HepG2 (cell line): ENCODE measurements around the gene SMARCD1. TPM values are rescaled to one million over a fixed set of nuclear protein-coding genes. Genes with fewer than 3 reads are reported as not detected.
A peak's percentile ranks its signal among the peaks of the same experiment; 100 is the strongest.

ENCODE experiments used
- ATAC-seq: fragments of 200-7000 bp; cut with Tn5 transposase; 3 replicates; pipeline ENCODE4 v1.9.1; 2020; ENCODE audit warnings: mild to moderate bottlenecking, moderate library complexity
- BruUV-seq: library from RNA; stranded (reverse); fragments of 400-500 nt; replicated peaks from 2 replicates; lab custom pipeline; 2021; lab: Mats Ljungman, UMichigan
- CTCF ChIA-PET: fragments of 300-600 bp; formaldehyde crosslinking; extraction: SDS; loops from one replicate; lab custom pipeline; 2021; ENCODE audit warnings: low total read pairs, inconsistent platforms, low intra/inter-chr PET ratio; lab: Yijun Ruan, JAX
- POLR2A ChIA-PET: fragments of 350-600 bp; sonication (Branson Sonifier 250); formaldehyde crosslinking; loops from one replicate; lab custom pipeline; 2020; ENCODE audit warnings: antibody characterized with exemption, inconsistent platforms; lab: Yijun Ruan, JAX
- DNase-seq: peaks from one replicate; pipeline ENCODE4 v3.0.0-alpha.2; 2015; ENCODE audit warnings: low spot score
- FAIRE-seq: peaks from 3 replicates; lab custom pipeline; 2011; peaks lifted over from hg19 to GRCh38; lab: Jason Lieb, UNC
- H2AFZ ChIP-seq: one replicate; pipeline ENCODE4 v1.6.1; 2011; ENCODE audit warnings: low read length, inconsistent platforms
- H3K27ac ChIP-seq: fragments of 300-600 bp; 3 replicates; pipeline ENCODE4 v1.8.0; 2011; ENCODE audit warnings: mixed run types, mild to moderate bottlenecking, mixed read lengths, low read length, inconsistent platforms; ENCODE audit not compliant: insufficient read depth; ENCODE audit errors: extremely low read length
- H3K27me3 ChIP-seq, 2 experiments: fragments of 200-600 bp in 1 of 2; 2 replicates in 1 of 2; 3 replicates in 1 of 2; pipeline versions ENCODE4 v1.6.0 to v1.8.0; 2011; ENCODE audit warnings: low read length in 2 of 2, mild to moderate bottlenecking in 2 of 2, moderate library complexity in 2 of 2, inconsistent platforms in 1 of 2; ENCODE audit not compliant: insufficient read depth in 2 of 2, control insufficient read depth in 1 of 2
- H3K36me3 ChIP-seq, 2 experiments: fragments of 200-600 bp in 1 of 2; replicated peaks in 1 of 2; 2 replicates in 1 of 2; 3 replicates in 1 of 2; pipeline versions ENCODE4 v1.5.1 to v1.8.0; 2011; ENCODE audit warnings: low read length in 2 of 2, inconsistent platforms in 1 of 2; ENCODE audit not compliant: insufficient read depth in 2 of 2, control insufficient read depth in 1 of 2
- H3K4me1 ChIP-seq: 2 replicates; pipeline ENCODE4 v1.5.1; 2012; ENCODE audit warnings: low read length, inconsistent platforms; ENCODE audit not compliant: insufficient read depth
- H3K4me2 ChIP-seq: 2 replicates; pipeline ENCODE4 v1.6.0; 2011; ENCODE audit warnings: low read depth, low read length, inconsistent platforms
- H3K4me3 ChIP-seq, 3 experiments: fragments of 200-600 bp in 1 of 3; sonication (generic), shearing (Covaris generic) in 1 of 3; replicated peaks in 1 of 3; 2 replicates each; pipeline ENCODE4 v1.5.1; 2011 to 2016; ENCODE audit warnings: low read length in 3 of 3, inconsistent platforms in 2 of 3, low read depth in 2 of 3, mild to moderate bottlenecking in 2 of 3, control low read depth in 1 of 3, mixed read lengths in 1 of 3; ENCODE audit not compliant: insufficient read depth in 1 of 3
- H3K79me2 ChIP-seq: one replicate; pipeline ENCODE4 v1.6.1; 2011; ENCODE audit warnings: low read length, inconsistent platforms; ENCODE audit not compliant: insufficient read depth
- H3K9ac ChIP-seq: 2 replicates; pipeline ENCODE4 v1.6.0; 2011; ENCODE audit warnings: mild to moderate bottlenecking, low read depth, low read length, inconsistent platforms; ENCODE audit not compliant: insufficient read depth
- H3K9me3 ChIP-seq: 2 replicates; pipeline ENCODE4 v1.5.1; 2012; ENCODE audit warnings: mild to moderate bottlenecking, low read length
- H4K20me1 ChIP-seq: 2 replicates; pipeline ENCODE4 v1.6.0; 2011; ENCODE audit warnings: inconsistent platforms, mild to moderate bottlenecking, low read length, moderate library complexity; ENCODE audit not compliant: insufficient read depth
- DBP ChIP-seq: sonication (generic); formaldehyde crosslinking; IDR thresholded peaks from 2 replicates; pipeline ENCODE4 v1.4.0; 2020; ENCODE audit warnings: missing genetic modification reagents; ENCODE audit errors: not compliant biosample characterization
- EED ChIP-seq: sonication (generic); formaldehyde crosslinking; IDR thresholded peaks from 2 replicates; pipeline ENCODE4 v1.5.0; 2020; ENCODE audit warnings: mild to moderate bottlenecking, missing genetic modification reagents
- GABPA ChIP-seq, 2 experiments: IDR thresholded peaks; 2 replicates each; pipeline ENCODE4 v1.6.1; 2011 to 2016; ENCODE audit warnings: low read depth in 2 of 2, low read length in 1 of 2, missing biosample characterization in 1 of 2, missing genetic modification characterization in 1 of 2
- KMT2B ChIP-seq: IDR thresholded peaks from 2 replicates; pipeline ENCODE4 v1.6.1; 2016; ENCODE audit warnings: missing genetic modification reagents, missing compliant biosample characterization
- MXD1 ChIP-seq: sonication (generic); formaldehyde crosslinking; IDR thresholded peaks from 2 replicates; pipeline ENCODE4 v1.4.0; 2020; ENCODE audit warnings: mild to moderate bottlenecking, missing genetic modification reagents
- MXD3 ChIP-seq: IDR thresholded peaks from 2 replicates; pipeline ENCODE4 v1.6.1; 2016; ENCODE audit warnings: mild to moderate bottlenecking, missing biosample characterization, missing genetic modification reagents
- ZBTB26 ChIP-seq: IDR thresholded peaks from 2 replicates; pipeline ENCODE4 v1.6.1; 2016; ENCODE audit warnings: missing compliant biosample characterization, missing genetic modification reagents, borderline replicate concordance
- ZBTB38 ChIP-seq: sonication (generic); formaldehyde crosslinking; IDR thresholded peaks from 2 replicates; pipeline ENCODE4 v1.5.1; 2020; ENCODE audit warnings: mild to moderate bottlenecking, missing genetic modification reagents
- ZFP36 ChIP-seq: fragments of 150-350 bp; IDR thresholded peaks from 2 replicates; pipeline ENCODE4 v1.6.1; 2018; ENCODE audit warnings: borderline replicate concordance, low read length, low read depth; ENCODE audit not compliant: partially characterized antibody
- ZFP82 ChIP-seq: sonication (generic); formaldehyde crosslinking; IDR thresholded peaks from 2 replicates; pipeline ENCODE4 v1.5.1; 2020; ENCODE audit warnings: mild to moderate bottlenecking, missing genetic modification reagents, borderline replicate concordance
- ZNF251 ChIP-seq: sonication (generic); formaldehyde crosslinking; IDR thresholded peaks from 2 replicates; pipeline ENCODE4 v1.9.0; 2021; ENCODE audit warnings: mild to moderate bottlenecking, missing genetic modification reagents
- ZNF510 ChIP-seq: sonication (generic); formaldehyde crosslinking; IDR thresholded peaks from 2 replicates; pipeline ENCODE4 v1.4.0; 2020; ENCODE audit warnings: low read depth, mild to moderate bottlenecking, missing genetic modification reagents
- ZNF652 ChIP-seq: IDR thresholded peaks from 2 replicates; pipeline ENCODE4 v1.6.1; 2016; ENCODE audit warnings: low read depth, borderline replicate concordance
- ZNF883 ChIP-seq: sonication (generic); formaldehyde crosslinking; IDR thresholded peaks from 2 replicates; pipeline ENCODE4 v1.5.1; 2020; ENCODE audit warnings: mild to moderate bottlenecking, missing genetic modification reagents; ENCODE audit errors: not compliant biosample characterization
- WGBS: methylation state at CpG from one replicate; pipeline ENCODE4 v1.1.6; 2017; ENCODE audit warnings: low lambda C conversion rate; 5-methylcytosine and 5-hydroxymethylcytosine counted together
- in situ Hi-C: cut with HindIII; loops from 2 replicates; pipeline ENCODE4 v1.10.0; 2017; ENCODE audit warnings: low pct_unique_long_range_greater_than_20kb; ENCODE audit not compliant: extremely low pct_ligation_motif_present
- intact Hi-C: fragments of 100-400 bp; cut with micrococcal nuclease; formaldehyde crosslinking; loops from one replicate; pipeline ENCODE4 v1.10.0; 2022; ENCODE audit not compliant: unreplicated experiment
- polyA plus RNA-seq, 8 experiments: library from polyadenylated mRNA; depleted of rRNA in 3 of 8; stranded (reverse) in 7 of 8; unstranded in 1 of 8; fragments of >200 nt; fragmentation: Illumina TruSeq in 4 of 8; extraction: Trizol in 4 of 8; gene quantifications; 2 replicates each; pipeline versions ENCODE4 v1.2.1 to v1.2.3, GENCODE V29; 2011 to 2016; ENCODE audit warnings: low read depth in 4 of 8, missing spikeins in 1 of 8, mixed read lengths in 1 of 8; ENCODE audit not compliant: insufficient read depth in 1 of 8
- total RNA-seq, 5 experiments: library from RNA; depleted of rRNA; stranded (reverse); fragments of >200 nt; fragmentation: Illumina TruSeq; extraction: Trizol; gene quantifications; 2 replicates each; pipeline ENCODE4 v1.2.3, GENCODE V29; 2016; ENCODE audit warnings: low read depth in 1 of 5
- TF ChIP-seq, protein P1 (sequence below): sonication (generic); formaldehyde crosslinking; conservative IDR thresholded peaks from 2 replicates; pipeline ENCODE4 v1.8.0; 2022; ENCODE audit warnings: missing genetic modification reagents

SMARCD1 gene
- total and polyA plus RNA-seq, 2 of the 13 experiments (the other 11 are each of a cell fraction or from before 2014, with no cell fraction given), result 51.7 to 54.6 TPM

DNA sequence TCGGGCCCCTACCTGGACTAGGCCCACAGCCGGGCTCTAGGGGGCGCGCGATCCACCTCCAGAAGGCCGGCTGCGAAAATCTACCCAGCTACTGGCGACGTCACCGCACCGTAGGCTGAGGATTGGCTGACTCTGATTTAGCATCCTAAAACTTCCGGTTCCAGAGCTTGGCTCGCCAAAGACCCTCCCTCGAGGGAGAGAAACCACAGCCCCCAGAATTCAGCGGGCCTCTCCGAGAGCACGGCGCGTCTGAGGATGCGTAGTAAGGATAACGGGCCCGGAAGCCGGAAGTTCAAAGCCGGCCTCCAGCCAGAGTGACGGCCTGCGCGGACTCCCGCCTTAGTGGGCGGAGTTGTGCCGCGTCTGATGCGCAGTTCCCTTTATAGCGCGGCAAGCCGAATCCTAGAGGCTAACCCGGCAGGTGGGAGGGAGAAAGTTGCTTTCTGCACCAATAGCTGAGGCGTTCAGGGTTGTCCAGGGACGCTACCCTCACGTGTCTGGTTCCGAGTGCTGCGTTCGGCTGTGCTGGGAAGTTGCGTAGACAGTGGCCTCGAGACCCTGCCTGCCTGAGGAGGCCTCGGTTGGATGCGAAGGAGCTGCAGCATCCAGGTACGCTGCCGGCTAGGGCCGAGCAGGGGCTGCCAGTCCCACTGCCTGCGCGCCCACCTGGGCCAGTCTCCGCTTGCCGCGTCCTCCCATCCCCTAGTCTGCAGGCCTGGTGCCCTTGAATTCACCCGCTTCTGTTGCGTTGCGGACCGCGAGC is 26.7 kb downstream of the SMARCD1 start, which contains the start of gene COX14 (continued):
- TF ChIP-seq KMT2B (CRISPR knock-in tag) (peak; percentile 76; the same call in 1 of the 2 replicates), GABPA (IDR thresholded peaks at IDR 0.05; ENCODE audit: low read depth, low read length) (no peak), GABPA (CRISPR knock-in tag; IDR thresholded peaks at IDR 0.05; ENCODE audit: low read depth) (peak; percentile 97), DBP (no peak), ZBTB26 (peak; percentile 10; the same call in 1 of the 2 replicates), ZFP36 (no peak)

DNA sequence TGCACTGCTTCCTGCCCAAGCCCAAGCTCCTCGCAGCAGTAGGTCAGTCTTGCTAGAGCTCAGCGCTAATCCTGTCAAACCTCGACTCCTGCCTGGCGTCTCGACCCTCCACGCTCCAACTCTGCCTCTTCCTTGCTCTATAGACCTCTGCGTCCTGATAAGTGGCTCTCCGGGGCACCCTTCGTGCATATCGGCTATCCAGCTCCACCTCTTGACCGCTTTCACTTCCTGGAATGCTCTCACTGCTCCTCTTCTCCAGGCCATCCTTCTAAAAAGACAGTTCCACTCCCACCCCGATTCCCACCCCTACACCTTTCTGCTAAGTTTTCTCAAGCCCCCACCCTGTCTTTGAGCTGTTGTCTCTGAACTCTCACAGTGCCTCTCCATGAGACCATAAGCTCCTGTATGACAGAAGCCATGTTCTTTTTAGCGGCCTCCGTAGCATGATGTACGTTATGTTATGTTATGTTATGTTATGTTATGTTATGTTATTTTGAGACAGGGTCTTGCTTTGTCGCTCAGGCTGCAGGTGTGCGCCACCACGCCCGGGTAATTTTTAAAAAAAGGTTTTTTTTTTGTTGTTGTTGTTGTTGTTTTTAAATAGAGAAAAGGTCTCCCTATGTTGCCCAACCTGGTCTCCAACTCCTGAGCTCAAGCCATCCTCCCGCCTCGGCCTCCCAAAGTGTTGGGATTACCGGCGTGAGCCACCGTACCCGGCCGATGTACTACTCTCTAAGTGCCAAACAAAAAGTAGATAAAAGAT is 27.5 kb downstream of the SMARCD1 start:
- CTCF ChIA-PET, result interaction anchor here (1.0 to 1.5 kb wide), 3 partner anchors 24 to 63 kb away, joined by 4 to 7 read pairs (median 4); no protein-coding TSS in a partner anchor
- no peaks in the 10 kb centered on the region for H4K20me1 ChIP-seq
- POLR2A ChIA-PET, result interaction anchor here (0.6 to 7.6 kb wide), 23 partner anchors 8 to 1202 kb away, joined by 3 to 265 read pairs (median 5); partner anchors contain the start of genes CERS5, FAM186A, GPD1 and LIMA1
- H3K4me1 ChIP-seq, result peaks cover 50% of the 10 kb centered on the region
- BruUV-seq, result no TSS peak
- peak; percentile 49 for DNase-seq
- H3K27me3 ChIP-seq, result no peaks in the 10 kb centered on the region; a peak in 1 of 5 replicates
- peaks cover 1 to 6% of the 10 kb centered on the region in 2 experiments; a peak in 2 of 5 replicates for H3K36me3 ChIP-seq
- intact Hi-C loops (loop anchor here (2.0 kb wide), 1 partner anchor 54 kb away; the partner anchor contains the start of gene CERS5), in situ Hi-C loops (no loop called here)
- H3K79me2 ChIP-seq, result peaks cover 20% of the 10 kb centered on the region
- FAIRE-seq, result no peak
- H3K27ac ChIP-seq, result peak overlapping the region; percentile 90
- peak overlapping the region; percentile 99 for H3K4me2 ChIP-seq
- H3K9me3 ChIP-seq, result no peaks in the 10 kb centered on the region
- peak overlapping the region; percentile 90 to 94 (median 92) for H3K4me3 ChIP-seq
- WGBS, result 2% methylated on average over 26 of the region's 26 CpGs
- H2AFZ ChIP-seq, result no peak overlapping the region
- peak; percentile 10 for ATAC-seq
- peak overlapping the region; percentile 90 for H3K9ac ChIP-seq
- TF ChIP-seq ZNF652 (CRISPR knock-in tag) (no peak), ZBTB38 (no peak; the same call in none of the 2 replicates), ZFP82 (CRISPR knock-in tag) (no peak), ZNF883 (CRISPR knock-in tag) (peak; percentile 51), EED (CRISPR knock-in tag) (peak; percentile 7; the same call in 1 of the 2 replicates), ZNF251 (CRISPR knock-in tag) (0 out of 2 replicates have a peak, but pooled peaks have one; percentile 41), MXD3 (CRISPR knock-in tag) (no peak), ZNF510 (CRISPR knock-in tag) (no peak), MXD1 (CRISPR knock-in tag) (no peak)
- TF ChIP-seq, protein P1, sequence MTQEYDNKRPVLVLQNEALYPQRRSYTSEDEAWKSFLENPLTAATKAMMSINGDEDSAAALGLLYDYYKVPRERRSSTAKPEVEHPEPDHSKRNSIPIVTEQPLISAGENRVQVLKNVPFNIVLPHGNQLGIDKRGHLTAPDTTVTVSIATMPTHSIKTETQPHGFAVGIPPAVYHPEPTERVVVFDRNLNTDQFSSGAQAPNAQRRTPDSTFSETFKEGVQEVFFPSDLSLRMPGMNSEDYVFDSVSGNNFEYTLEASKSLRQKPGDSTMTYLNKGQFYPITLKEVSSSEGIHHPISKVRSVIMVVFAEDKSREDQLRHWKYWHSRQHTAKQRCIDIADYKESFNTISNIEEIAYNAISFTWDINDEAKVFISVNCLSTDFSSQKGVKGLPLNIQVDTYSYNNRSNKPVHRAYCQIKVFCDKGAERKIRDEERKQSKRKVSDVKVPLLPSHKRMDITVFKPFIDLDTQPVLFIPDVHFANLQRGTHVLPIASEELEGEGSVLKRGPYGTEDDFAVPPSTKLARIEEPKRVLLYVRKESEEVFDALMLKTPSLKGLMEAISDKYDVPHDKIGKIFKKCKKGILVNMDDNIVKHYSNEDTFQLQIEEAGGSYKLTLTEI, result no peak
